A549 (cell line): ENCODE measurements around the gene FHIT. TPM values are rescaled to one million over a fixed set of nuclear protein-coding genes. Genes with fewer than 3 reads are reported as not detected.

Experiments
- ATAC-seq, 2 experiments: fragments of 200-7000 bp in 1 of 2; fragments of >200 bp in 1 of 2; cut with Nextera tagmentation in 1 of 2; cut with Tn5 transposase in 1 of 2; 3 replicates each; pipeline versions ENCODE4 v1.8.0 to v1.9.1; 2018 to 2020; ENCODE audit warnings: mild to moderate bottlenecking in 1 of 2, moderate library complexity in 1 of 2
- CTCF ChIA-PET: fragments of 300-600 bp; sonication (Branson Sonifier 250); formaldehyde crosslinking; extraction: SDS; loops from one replicate; lab custom pipeline; 2021; ENCODE audit warnings: antibody characterized with exemption, inconsistent platforms; lab: Yijun Ruan, JAX
- POLR2A ChIA-PET: fragments of 350-600 bp; formaldehyde crosslinking; extraction: SDS; loops from one replicate; lab custom pipeline; 2021; ENCODE audit warnings: antibody characterized with exemption, inconsistent platforms; lab: Yijun Ruan, JAX
- DNase-seq, 2 experiments: peaks; one replicate each; pipeline versions ENCODE4 v3.0.0 to v3.0.0-alpha.2; 2011 to 2016; ENCODE audit warnings: low read depth in 1 of 2, low spot score in 1 of 2
- FAIRE-seq: peaks from 2 replicates; lab custom pipeline; 2011; peaks lifted over from hg19 to GRCh38; lab: Jason Lieb, UNC
- H3K27ac ChIP-seq, 2 experiments: fragments of >200 bp; sonication (Bioruptor Twin); formaldehyde crosslinking; 3 replicates each; pipeline ENCODE4 v1.5.1; 2016 to 2017
- H3K4me1 ChIP-seq: fragments of >200 bp; sonication (Bioruptor Twin); formaldehyde crosslinking; 3 replicates; pipeline ENCODE4 v1.6.1; 2016
- H3K4me2 ChIP-seq: fragments of >200 bp; sonication (Bioruptor Twin); formaldehyde crosslinking; 3 replicates; pipeline ENCODE4 v1.6.1; 2016
- H3K4me3 ChIP-seq: fragments of >200 bp; sonication (Bioruptor Twin); formaldehyde crosslinking; 3 replicates; pipeline ENCODE4 v1.5.1; 2016
- H3K9me3 ChIP-seq: fragments of >200 bp; sonication (Bioruptor Twin); formaldehyde crosslinking; 3 replicates; pipeline ENCODE4 v1.6.1; 2016
- BCL3 ChIP-seq: fragments of >200 bp; sonication (Bioruptor Twin); formaldehyde crosslinking; IDR thresholded peaks from 3 replicates; pipeline ENCODE4 v1.6.1; 2016
- BHLHE40 ChIP-seq: IDR thresholded peaks from 2 replicates; pipeline ENCODE4 v1.6.1; 2012; ENCODE audit warnings: low read depth, low read length, inconsistent platforms
- CBX2 ChIP-seq: fragments of 200-600 bp; sonication (generic); IDR thresholded peaks from 2 replicates; pipeline ENCODE4 v1.6.1; 2016; ENCODE audit warnings: low read depth, mild to moderate bottlenecking, borderline replicate concordance
- CHD2 ChIP-seq: fragments of 150-350 bp; IDR thresholded peaks from 2 replicates; pipeline ENCODE4 v1.6.1; 2014; ENCODE audit warnings: low read length; ENCODE audit not compliant: partially characterized antibody
- EHF ChIP-seq: fragments of 250-450 bp; sonication (Bioruptor Pico); IDR thresholded peaks from 2 replicates; pipeline ENCODE4 v1.5.0; 2020; ENCODE audit warnings: mild to moderate bottlenecking
- FOSB ChIP-seq: fragments of 250-450 bp; sonication (Bioruptor Pico); IDR thresholded peaks from 2 replicates; pipeline ENCODE4 v1.5.0; 2020; ENCODE audit warnings: mild to moderate bottlenecking, moderate library complexity
- FOSL2 ChIP-seq, 2 experiments: fragments of 450-650 bp in 1 of 2; fragments of >200 bp in 1 of 2; sonication (Bioruptor Twin) in 1 of 2; formaldehyde crosslinking; IDR thresholded peaks; 2 replicates each; pipeline versions ENCODE4 v1.5.0 to v1.6.1; 2016 to 2020; ENCODE audit warnings: mild to moderate bottlenecking in 1 of 2, moderate library complexity in 1 of 2
- GATA3 ChIP-seq: IDR thresholded peaks from 2 replicates; pipeline ENCODE4 v1.6.1; 2012; ENCODE audit warnings: borderline replicate concordance
- HOXA7 ChIP-seq: fragments of 250-450 bp; sonication (Bioruptor Pico); IDR thresholded peaks from 2 replicates; pipeline ENCODE4 v1.5.0; 2020; ENCODE audit warnings: mild to moderate bottlenecking, moderate library complexity
- HOXB5 ChIP-seq: fragments of 250-450 bp; sonication (Bioruptor Pico); IDR thresholded peaks from 2 replicates; pipeline ENCODE4 v1.5.0; 2020; ENCODE audit warnings: mild to moderate bottlenecking, moderate library complexity
- JUN ChIP-seq, 2 experiments: fragments of >200 bp; sonication (Bioruptor Twin); formaldehyde crosslinking; IDR thresholded peaks; 2 replicates in 1 of 2; 3 replicates in 1 of 2; pipeline ENCODE4 v1.6.1; 2016 to 2017
- JUNB ChIP-seq: fragments of >200 bp; sonication (Bioruptor Twin); formaldehyde crosslinking; IDR thresholded peaks from 2 replicates; pipeline ENCODE4 v1.6.1; 2016
- KDM1A ChIP-seq: fragments of 200-600 bp; sonication (generic); IDR thresholded peaks from 2 replicates; pipeline ENCODE4 v1.6.1; 2016; ENCODE audit warnings: low read depth, mild to moderate bottlenecking
- MAX ChIP-seq: IDR thresholded peaks from 2 replicates; pipeline ENCODE4 v1.6.1; 2012
- POLR2A ChIP-seq: IDR thresholded peaks from 2 replicates; pipeline ENCODE4 v1.6.1; 2012; ENCODE audit warnings: mild to moderate bottlenecking, low read length
- RAD21 ChIP-seq, 2 experiments: fragments of >200 bp in 1 of 2; sonication (Bioruptor Twin) in 1 of 2; formaldehyde crosslinking in 1 of 2; IDR thresholded peaks in 1 of 2; conservative IDR thresholded peaks in 1 of 2; 2 replicates in 1 of 2; 3 replicates in 1 of 2; pipeline ENCODE4 v1.6.1; 2012 to 2018; ENCODE audit warnings: inconsistent platforms in 1 of 2
- RCOR1 ChIP-seq: fragments of 150-350 bp; IDR thresholded peaks from 2 replicates; pipeline ENCODE4 v1.6.1; 2014; ENCODE audit warnings: antibody characterized with exemption, low read length, low read depth
- SREBF2 ChIP-seq: fragments of 450-650 bp; IDR thresholded peaks from 2 replicates; pipeline ENCODE4 v1.6.1; 2014; ENCODE audit warnings: mild to moderate bottlenecking, moderate library complexity
- USF2 ChIP-seq: fragments of 450-650 bp; IDR thresholded peaks from 2 replicates; pipeline ENCODE4 v1.6.1; 2014; ENCODE audit warnings: antibody characterized with exemption
- ZNF302 ChIP-seq: fragments of 250-450 bp; sonication (Bioruptor Pico); IDR thresholded peaks from 2 replicates; pipeline ENCODE4 v1.9.0; 2021; ENCODE audit warnings: inconsistent platforms, mild to moderate bottlenecking, moderate library complexity
- ZSCAN20 ChIP-seq: fragments of 250-450 bp; sonication (Bioruptor Pico); IDR thresholded peaks from 2 replicates; pipeline ENCODE4 v1.8.0; 2022; ENCODE audit warnings: mild to moderate bottlenecking, moderate library complexity
- WGBS: methylation state at CpG from one replicate; pipeline ENCODE4 v1.1.6; 2017; ENCODE audit errors: missing lambda C conversion rate; 5-methylcytosine and 5-hydroxymethylcytosine counted together
- polyA plus RNA-seq, 4 experiments: library from polyadenylated mRNA; depleted of rRNA in 3 of 4; stranded (reverse); fragments of >200 nt; fragmentation: RNase III in 1 of 4; extraction: RNeasy Plus Mini Kit Qiagen cat#74134 plus additional on column Dnase treatment in 1 of 4; gene quantifications; 2 replicates in 3 of 4; 3 replicates in 1 of 4; pipeline ENCODE4 v1.2.3, GENCODE V29; 2011 to 2017
- TF ChIP-seq, protein P1 (sequence below): fragments of 150-350 bp; IDR thresholded peaks from 2 replicates; pipeline ENCODE4 v1.6.1; 2014; ENCODE audit warnings: low read depth, mild to moderate bottlenecking, low read length
- TF ChIP-seq, protein P2 (sequence below): fragments of 200-600 bp; sonication (generic); IDR thresholded peaks from 2 replicates; pipeline ENCODE4 v1.6.1; 2016; ENCODE audit warnings: antibody characterized with exemption, mild to moderate bottlenecking, moderate library complexity

Gene FHIT
- polyA plus RNA-seq, 2 of the 4 experiments (the other 2 are of a cell fraction) = 0.76 to 0.92 TPM

- FAIRE-seq (no peak), DNase-seq (no peak), ATAC-seq (no peak)
- Histone ChIP-seq H3K4me1 (no peaks in the 10 kb centered on the region), H3K27ac (no peak overlapping the region), H3K4me2 (no peak overlapping the region), H3K9me3 (no peaks in the 10 kb centered on the region), H3K4me3 (no peak overlapping the region)
- POLR2A ChIA-PET = no interaction called here
- 6% methylated on average over 3 of the region's 3 CpGs for WGBS
- no peak for TF ChIP-seq SREBF2
- TF ChIP-seq EHF = no peak
- no peak for TF ChIP-seq RCOR1
- no peak for TF ChIP-seq HOXB5 (CRISPR knock-in tag)
- no peak for TF ChIP-seq CBX2
- TF ChIP-seq JUNB = no peak
- no peak for TF ChIP-seq GATA3
- no peak for TF ChIP-seq ZSCAN20 (CRISPR knock-in tag)
- no peak for TF ChIP-seq CHD2
- no peak for TF ChIP-seq RAD21 (conservative IDR thresholded peaks at IDR 0.05 in 1 of 2, IDR thresholded peaks at IDR 0.05 in 1 of 2)
- TF ChIP-seq ZNF302 (CRISPR knock-in tag) = no peak
- no peak for TF ChIP-seq KDM1A
- TF ChIP-seq POLR2A = no peak
- TF ChIP-seq MAX = no peak
- CTCF ChIA-PET = no interaction called here
Observed at GRCh38 chr3:61094608-61095007, 156.6 kb downstream of the FHIT start.

GRCh38 chr3:61093364-61093763 lies 157.9 kb downstream of the FHIT start:
- TF ChIP-seq, protein P1, sequence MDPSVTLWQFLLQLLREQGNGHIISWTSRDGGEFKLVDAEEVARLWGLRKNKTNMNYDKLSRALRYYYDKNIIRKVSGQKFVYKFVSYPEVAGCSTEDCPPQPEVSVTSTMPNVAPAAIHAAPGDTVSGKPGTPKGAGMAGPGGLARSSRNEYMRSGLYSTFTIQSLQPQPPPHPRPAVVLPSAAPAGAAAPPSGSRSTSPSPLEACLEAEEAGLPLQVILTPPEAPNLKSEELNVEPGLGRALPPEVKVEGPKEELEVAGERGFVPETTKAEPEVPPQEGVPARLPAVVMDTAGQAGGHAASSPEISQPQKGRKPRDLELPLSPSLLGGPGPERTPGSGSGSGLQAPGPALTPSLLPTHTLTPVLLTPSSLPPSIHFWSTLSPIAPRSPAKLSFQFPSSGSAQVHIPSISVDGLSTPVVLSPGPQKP = no peak
- no peak for TF ChIP-seq FOSL2 (IDR thresholded peaks at IDR 0.05)
- no peak for TF ChIP-seq FOSL2 (CRISPR knock-in tag; IDR thresholded peaks at IDR 0.05)
- TF ChIP-seq, protein P2, sequence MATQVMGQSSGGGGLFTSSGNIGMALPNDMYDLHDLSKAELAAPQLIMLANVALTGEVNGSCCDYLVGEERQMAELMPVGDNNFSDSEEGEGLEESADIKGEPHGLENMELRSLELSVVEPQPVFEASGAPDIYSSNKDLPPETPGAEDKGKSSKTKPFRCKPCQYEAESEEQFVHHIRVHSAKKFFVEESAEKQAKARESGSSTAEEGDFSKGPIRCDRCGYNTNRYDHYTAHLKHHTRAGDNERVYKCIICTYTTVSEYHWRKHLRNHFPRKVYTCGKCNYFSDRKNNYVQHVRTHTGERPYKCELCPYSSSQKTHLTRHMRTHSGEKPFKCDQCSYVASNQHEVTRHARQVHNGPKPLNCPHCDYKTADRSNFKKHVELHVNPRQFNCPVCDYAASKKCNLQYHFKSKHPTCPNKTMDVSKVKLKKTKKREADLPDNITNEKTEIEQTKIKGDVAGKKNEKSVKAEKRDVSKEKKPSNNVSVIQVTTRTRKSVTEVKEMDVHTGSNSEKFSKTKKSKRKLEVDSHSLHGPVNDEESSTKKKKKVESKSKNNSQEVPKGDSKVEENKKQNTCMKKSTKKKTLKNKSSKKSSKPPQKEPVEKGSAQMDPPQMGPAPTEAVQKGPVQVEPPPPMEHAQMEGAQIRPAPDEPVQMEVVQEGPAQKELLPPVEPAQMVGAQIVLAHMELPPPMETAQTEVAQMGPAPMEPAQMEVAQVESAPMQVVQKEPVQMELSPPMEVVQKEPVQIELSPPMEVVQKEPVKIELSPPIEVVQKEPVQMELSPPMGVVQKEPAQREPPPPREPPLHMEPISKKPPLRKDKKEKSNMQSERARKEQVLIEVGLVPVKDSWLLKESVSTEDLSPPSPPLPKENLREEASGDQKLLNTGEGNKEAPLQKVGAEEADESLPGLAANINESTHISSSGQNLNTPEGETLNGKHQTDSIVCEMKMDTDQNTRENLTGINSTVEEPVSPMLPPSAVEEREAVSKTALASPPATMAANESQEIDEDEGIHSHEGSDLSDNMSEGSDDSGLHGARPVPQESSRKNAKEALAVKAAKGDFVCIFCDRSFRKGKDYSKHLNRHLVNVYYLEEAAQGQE = no peak
- TF ChIP-seq FOSB (CRISPR knock-in tag) = no peak
- TF ChIP-seq BCL3 = no peak
- no peak for TF ChIP-seq JUN (IDR thresholded peaks at IDR 0.05)
- no peak for TF ChIP-seq GATA3
- no peak for TF ChIP-seq HOXB5 (CRISPR knock-in tag)
- TF ChIP-seq HOXA7 (CRISPR knock-in tag) = no peak
- TF ChIP-seq MAX = no peak
- TF ChIP-seq BHLHE40 = no peak
- TF ChIP-seq USF2 = no peak
- FAIRE-seq (no peak), DNase-seq (no peak), ATAC-seq (no peak)
- WGBS = 17% methylated on average over 2 of the region's 2 CpGs
- H3K9me3 ChIP-seq = no peaks in the 10 kb centered on the region
- ChIA-PET POLR2A (no interaction called here), CTCF (interaction anchor here (0.5 kb wide), 1 partner anchor 346 kb away, joined by 3 read pairs; no protein-coding TSS in a partner anchor)
- H3K4me2 ChIP-seq = no peak overlapping the region
- no peak overlapping the region for H3K4me3 ChIP-seq
- H3K4me1 ChIP-seq = no peaks in the 10 kb centered on the region
- H3K27ac ChIP-seq = no peak overlapping the region
